IMR-90 (cell line): ENCODE results near the gene ILF3.

Experiments used
- BHLHE40 ChIP-seq: fragments of 150-350 bp; IDR thresholded peaks from 2 replicates; pipeline ENCODE4 v1.6.1; 2016; ENCODE audit warnings: mild to moderate bottlenecking, low read depth, low read length
- ELK1 ChIP-seq: fragments of 150-350 bp; IDR thresholded peaks from 2 replicates; pipeline ENCODE4 v1.6.1; 2016; ENCODE audit warnings: low read depth, mild to moderate bottlenecking, low read length, moderate library complexity, borderline replicate concordance
- FOS ChIP-seq: fragments of 150-350 bp; IDR thresholded peaks from 2 replicates; pipeline ENCODE4 v1.6.1; 2016; ENCODE audit warnings: low read depth, low read length
- MAFK ChIP-seq: IDR thresholded peaks from 2 replicates; pipeline ENCODE4 v1.6.1; 2012; ENCODE audit warnings: low read depth, low read length, improper control_type of control experiment
- POLR2A ChIP-seq: IDR thresholded peaks from 2 replicates; pipeline ENCODE4 v1.6.1; 2012; ENCODE audit warnings: mild to moderate bottlenecking, low read depth, low read length
- RAD21 ChIP-seq: IDR thresholded peaks from 2 replicates; pipeline ENCODE4 v1.6.1; 2012; ENCODE audit warnings: low read length, improper control_type of control experiment
- RCOR1 ChIP-seq: IDR thresholded peaks from 2 replicates; pipeline ENCODE4 v1.6.1; 2012; ENCODE audit warnings: mild to moderate bottlenecking, low read length, improper control_type of control experiment; ENCODE audit not compliant: insufficient replicate concordance
- RFX5 ChIP-seq: IDR thresholded peaks from 2 replicates; pipeline ENCODE4 v1.8.0; 2012; ENCODE audit warnings: low read depth, mild to moderate bottlenecking, low read length, moderate library complexity
- SMC3 ChIP-seq: fragments of 150-350 bp; IDR thresholded peaks from 2 replicates; pipeline ENCODE4 v1.6.1; 2016; ENCODE audit warnings: low read depth, mild to moderate bottlenecking, antibody characterized with exemption, low read length, moderate library complexity
- USF2 ChIP-seq: fragments of 150-350 bp; IDR thresholded peaks from 2 replicates; pipeline ENCODE4 v1.6.1; 2017; ENCODE audit warnings: mild to moderate bottlenecking, antibody characterized with exemption, low read length, low read depth
- TF ChIP-seq, protein P1 (sequence below): conservative IDR thresholded peaks from 2 replicates; pipeline ENCODE4 v1.5.1; 2012; ENCODE audit warnings: mild to moderate bottlenecking, low read depth, low read length, improper control_type of control experiment

- TF ChIP-seq, protein P1, sequence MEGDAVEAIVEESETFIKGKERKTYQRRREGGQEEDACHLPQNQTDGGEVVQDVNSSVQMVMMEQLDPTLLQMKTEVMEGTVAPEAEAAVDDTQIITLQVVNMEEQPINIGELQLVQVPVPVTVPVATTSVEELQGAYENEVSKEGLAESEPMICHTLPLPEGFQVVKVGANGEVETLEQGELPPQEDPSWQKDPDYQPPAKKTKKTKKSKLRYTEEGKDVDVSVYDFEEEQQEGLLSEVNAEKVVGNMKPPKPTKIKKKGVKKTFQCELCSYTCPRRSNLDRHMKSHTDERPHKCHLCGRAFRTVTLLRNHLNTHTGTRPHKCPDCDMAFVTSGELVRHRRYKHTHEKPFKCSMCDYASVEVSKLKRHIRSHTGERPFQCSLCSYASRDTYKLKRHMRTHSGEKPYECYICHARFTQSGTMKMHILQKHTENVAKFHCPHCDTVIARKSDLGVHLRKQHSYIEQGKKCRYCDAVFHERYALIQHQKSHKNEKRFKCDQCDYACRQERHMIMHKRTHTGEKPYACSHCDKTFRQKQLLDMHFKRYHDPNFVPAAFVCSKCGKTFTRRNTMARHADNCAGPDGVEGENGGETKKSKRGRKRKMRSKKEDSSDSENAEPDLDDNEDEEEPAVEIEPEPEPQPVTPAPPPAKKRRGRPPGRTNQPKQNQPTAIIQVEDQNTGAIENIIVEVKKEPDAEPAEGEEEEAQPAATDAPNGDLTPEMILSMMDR = no peak
- TF ChIP-seq BHLHE40 (no peak), POLR2A (no peak), MAFK (no peak), RFX5 (no peak), RCOR1 (no peak), ELK1 (no peak), USF2 (no peak), SMC3 (no peak), RAD21 (no peak), FOS (no peak)
These were observed 12.9 kb upstream of the ILF3 start for GRCh38 chr19:10641248-10641647.
